ENCODE measurements around the gene B4GALT7.
A peak's percentile ranks its signal among the peaks of the same experiment; 100 is the strongest.

Gene B4GALT7

DNA sequence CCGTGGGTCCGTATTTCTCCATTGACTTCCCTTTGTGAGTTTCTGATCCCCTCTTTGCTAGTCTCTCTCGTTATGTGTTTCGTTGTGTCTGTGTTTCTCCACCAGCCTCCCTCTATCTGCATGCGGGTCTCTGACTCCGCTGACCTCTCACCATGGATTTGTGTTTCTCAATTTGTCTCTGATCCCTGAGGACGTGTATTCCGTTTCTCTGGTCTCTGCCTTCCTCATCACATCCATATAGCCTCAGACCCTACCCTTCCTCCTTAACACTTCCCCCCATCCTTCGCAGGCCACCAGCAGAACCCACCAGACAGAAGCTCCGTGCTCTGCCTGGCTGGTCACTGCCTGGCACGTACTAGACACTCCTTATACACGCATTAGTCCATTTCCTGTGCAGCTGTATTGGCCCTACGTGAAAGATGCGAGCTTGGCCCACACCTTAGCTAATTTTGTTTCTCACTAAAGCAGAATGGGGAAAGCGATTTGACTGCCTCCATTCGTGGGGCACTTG lies 631 bp downstream of the B4GALT7 start:
- Mint-ChIP-seq H3K4me3 (peak overlapping the region; percentile 92), H3K27me3 (no peaks in the 10 kb centered on the region), H3K9me3 (no peaks in the 10 kb centered on the region), H3K27ac (peak overlapping the region; percentile 84), H3K4me1 (ENCODE audit: low read depth) (peaks cover 40% of the 10 kb centered on the region), H3K36me3 (ENCODE audit: low read depth) (peaks cover 46% of the 10 kb centered on the region)
- intact Hi-C loops (cut with micrococcal nuclease), result no loop called here

DNA sequence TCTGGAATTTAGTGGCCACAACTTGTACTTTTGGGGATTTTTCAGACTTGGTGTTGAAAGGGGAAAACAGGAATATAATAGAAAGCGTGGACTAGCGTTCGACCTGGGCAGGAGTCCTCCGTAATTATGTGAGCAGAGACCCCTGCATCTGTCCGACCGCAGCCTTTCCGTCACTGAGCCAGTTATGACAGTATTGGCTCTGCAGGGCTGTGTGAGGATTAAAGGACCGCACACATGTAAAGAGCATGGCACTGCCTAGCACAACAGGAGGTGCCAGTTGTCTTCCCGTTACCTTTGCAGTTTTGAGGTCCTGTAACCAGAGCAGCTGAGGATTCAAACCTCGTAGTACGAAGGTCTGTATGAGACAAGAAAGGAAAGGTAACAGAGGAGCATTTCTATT lies 1.2 kb downstream of the B4GALT7 start:
- peaks cover 36% of the 10 kb centered on the region for H3K4me1 Mint-ChIP-seq (ENCODE audit: low read depth)
- intact Hi-C loops (cut with micrococcal nuclease), result no loop called here
- no peaks in the 10 kb centered on the region for H3K27me3 Mint-ChIP-seq
- H3K36me3 Mint-ChIP-seq (ENCODE audit: low read depth), result peaks cover 46% of the 10 kb centered on the region
- no peaks in the 10 kb centered on the region for H3K9me3 Mint-ChIP-seq
- H3K4me3 Mint-ChIP-seq, result no peak overlapping the region
- peak overlapping the region; percentile 84 for H3K27ac Mint-ChIP-seq

DNA sequence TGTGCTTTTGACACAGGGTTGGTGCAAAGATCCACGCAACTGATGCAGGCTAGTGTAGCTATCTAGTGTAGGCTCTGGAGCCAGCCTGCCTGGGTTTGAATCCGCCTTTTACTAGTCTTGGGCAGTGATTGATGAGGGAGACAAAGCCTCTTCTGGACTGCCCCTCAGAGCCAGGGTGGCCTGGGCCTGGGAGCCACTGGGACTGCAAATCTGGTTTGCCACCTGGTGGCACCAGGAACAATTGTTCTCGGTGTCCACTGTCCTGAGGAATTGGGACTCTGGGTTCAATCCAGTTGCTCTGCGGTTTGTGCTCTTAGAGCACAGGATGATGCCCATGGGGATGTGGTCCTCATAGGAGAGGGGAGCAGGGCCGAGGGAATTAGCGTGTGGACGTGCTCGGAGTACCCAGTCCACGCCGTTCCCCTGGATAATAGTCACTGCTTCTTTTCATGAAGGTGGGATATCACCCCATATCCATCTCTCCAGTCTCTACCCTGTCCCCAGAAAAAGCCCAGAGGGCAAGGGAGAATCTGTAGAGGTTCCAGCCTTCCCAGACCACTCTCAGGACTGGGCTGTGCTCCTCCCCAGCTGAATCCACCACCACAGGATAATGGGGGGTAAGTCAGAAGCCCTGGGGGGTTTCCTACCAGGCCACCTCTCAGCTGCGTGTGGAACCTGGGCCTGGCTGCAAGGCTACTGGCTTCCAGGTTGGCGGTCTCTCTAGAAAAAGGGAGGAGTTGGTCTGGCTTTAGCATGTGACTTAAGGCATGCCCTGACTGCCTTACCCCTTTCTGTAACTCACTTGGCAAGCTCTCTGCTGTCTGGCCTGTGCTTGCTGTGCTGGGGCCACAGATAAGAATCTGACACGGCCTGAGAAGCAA lies 1.9 kb downstream of the B4GALT7 start:
- peaks cover 34% of the 10 kb centered on the region for H3K4me1 Mint-ChIP-seq (ENCODE audit: low read depth)
- H3K4me3 Mint-ChIP-seq, result no peak overlapping the region
- intact Hi-C loops (cut with micrococcal nuclease), result no loop called here
- peaks cover 46% of the 10 kb centered on the region for H3K36me3 Mint-ChIP-seq (ENCODE audit: low read depth)
- no peaks in the 10 kb centered on the region for H3K9me3 Mint-ChIP-seq
- no peaks in the 10 kb centered on the region for H3K27me3 Mint-ChIP-seq
- H3K27ac Mint-ChIP-seq, result no peak overlapping the region

DNA sequence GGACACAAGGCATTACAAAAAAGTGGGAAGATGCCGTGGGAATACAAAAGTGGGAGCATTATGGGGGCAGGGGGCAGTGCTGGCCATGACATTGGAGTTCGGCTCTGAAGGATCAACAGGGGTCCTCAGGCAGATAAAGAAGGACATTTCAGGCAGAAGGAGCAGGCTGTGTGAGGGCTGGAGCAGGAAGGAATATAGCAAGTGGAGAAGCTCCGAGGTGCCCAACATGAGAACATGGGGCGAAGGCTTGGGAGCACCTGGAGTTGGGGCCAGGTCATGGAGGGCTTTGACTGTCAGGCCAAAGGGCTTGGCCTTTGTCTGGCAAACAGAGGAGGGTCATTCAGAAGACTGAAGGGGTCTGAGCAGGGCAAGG lies 2.5 kb downstream of the B4GALT7 start:
- intact Hi-C loops (cut with micrococcal nuclease), result no loop called here
- Mint-ChIP-seq H3K36me3 (ENCODE audit: low read depth) (peaks cover 45% of the 10 kb centered on the region), H3K27ac (no peak overlapping the region), H3K27me3 (no peaks in the 10 kb centered on the region), H3K4me1 (ENCODE audit: low read depth) (peaks cover 38% of the 10 kb centered on the region), H3K9me3 (no peaks in the 10 kb centered on the region), H3K4me3 (no peak overlapping the region)

DNA sequence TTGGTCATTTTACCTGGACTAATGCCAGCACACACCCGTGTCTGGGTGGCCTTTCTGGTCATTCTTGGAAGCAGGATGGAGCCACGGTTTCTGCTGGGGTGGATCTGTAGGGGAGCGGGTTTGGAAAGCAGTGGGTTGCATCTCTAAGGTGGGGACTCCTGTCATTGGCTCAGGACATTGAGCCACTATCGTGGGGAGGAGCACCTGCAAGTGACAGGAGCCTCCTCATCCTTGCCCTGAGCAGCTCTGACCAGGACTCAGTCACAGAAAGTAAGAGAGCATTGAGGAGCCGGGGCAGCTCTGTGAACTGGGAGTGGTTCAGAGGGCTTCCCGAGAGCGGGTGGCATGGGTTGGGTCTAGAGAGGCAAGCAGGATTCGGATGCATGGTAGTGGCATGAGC lies 3.7 kb downstream of the B4GALT7 start:
- H3K9me3 Mint-ChIP-seq, result no peaks in the 10 kb centered on the region
- H3K27ac Mint-ChIP-seq, result no peak overlapping the region
- no peaks in the 10 kb centered on the region for H3K27me3 Mint-ChIP-seq
- peaks cover 53% of the 10 kb centered on the region for H3K36me3 Mint-ChIP-seq (ENCODE audit: low read depth)
- H3K4me3 Mint-ChIP-seq, result no peak overlapping the region
- H3K4me1 Mint-ChIP-seq (ENCODE audit: low read depth), result peaks cover 34% of the 10 kb centered on the region
- intact Hi-C loops (cut with micrococcal nuclease), result no loop called here

DNA sequence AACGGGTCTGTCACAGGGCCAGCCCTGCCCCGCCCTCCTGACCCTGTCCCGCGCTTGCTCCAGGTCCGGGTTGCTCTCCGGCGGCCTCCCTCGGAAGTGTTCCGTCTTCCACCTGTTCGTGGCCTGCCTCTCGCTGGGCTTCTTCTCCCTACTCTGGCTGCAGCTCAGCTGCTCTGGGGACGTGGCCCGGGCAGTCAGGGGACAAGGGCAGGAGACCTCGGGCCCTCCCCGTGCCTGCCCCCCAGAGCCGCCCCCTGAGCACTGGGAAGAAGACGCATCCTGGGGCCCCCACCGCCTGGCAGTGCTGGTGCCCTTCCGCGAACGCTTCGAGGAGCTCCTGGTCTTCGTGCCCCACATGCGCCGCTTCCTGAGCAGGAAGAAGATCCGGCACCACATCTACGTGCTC lies 4.2 kb downstream of the B4GALT7 start:
- Mint-ChIP-seq H3K9me3 (no peaks in the 10 kb centered on the region), H3K36me3 (ENCODE audit: low read depth) (peaks cover 58% of the 10 kb centered on the region), H3K27me3 (no peaks in the 10 kb centered on the region), H3K4me1 (ENCODE audit: low read depth) (peaks cover 32% of the 10 kb centered on the region), H3K4me3 (no peak overlapping the region), H3K27ac (no peak overlapping the region)
- intact Hi-C loops (cut with micrococcal nuclease), result no loop called here

DNA sequence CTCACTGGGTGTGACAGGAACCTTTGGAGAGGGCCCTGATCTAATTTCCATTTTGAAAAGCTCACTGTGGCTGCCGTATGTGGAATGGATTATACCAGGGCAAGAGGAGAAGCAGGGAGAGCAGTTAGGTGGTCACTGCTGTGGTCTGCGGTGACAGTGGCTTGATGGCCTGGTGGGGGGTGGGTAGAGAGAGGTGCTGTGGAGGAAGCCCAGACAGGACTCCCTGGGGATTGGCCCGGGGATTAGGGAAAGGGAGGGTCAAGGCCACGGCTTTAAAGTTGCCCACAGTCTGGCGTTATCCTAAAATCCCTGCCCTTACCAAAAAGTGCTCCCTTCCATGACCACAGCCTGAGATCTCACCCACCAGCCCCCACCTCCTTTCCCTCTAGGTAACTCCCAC lies 4.7 kb downstream of the B4GALT7 start:
- H3K4me1 Mint-ChIP-seq (ENCODE audit: low read depth), result peaks cover 30% of the 10 kb centered on the region
- H3K4me3 Mint-ChIP-seq, result no peak overlapping the region
- H3K27ac Mint-ChIP-seq, result no peak overlapping the region
- peaks cover 58% of the 10 kb centered on the region for H3K36me3 Mint-ChIP-seq (ENCODE audit: low read depth)
- H3K27me3 Mint-ChIP-seq, result no peaks in the 10 kb centered on the region
- H3K9me3 Mint-ChIP-seq, result no peaks in the 10 kb centered on the region
- intact Hi-C loops (cut with micrococcal nuclease), result loop anchor here (5.0 kb wide), 1 partner anchor 458 kb away; no protein-coding TSS in a partner anchor

DNA sequence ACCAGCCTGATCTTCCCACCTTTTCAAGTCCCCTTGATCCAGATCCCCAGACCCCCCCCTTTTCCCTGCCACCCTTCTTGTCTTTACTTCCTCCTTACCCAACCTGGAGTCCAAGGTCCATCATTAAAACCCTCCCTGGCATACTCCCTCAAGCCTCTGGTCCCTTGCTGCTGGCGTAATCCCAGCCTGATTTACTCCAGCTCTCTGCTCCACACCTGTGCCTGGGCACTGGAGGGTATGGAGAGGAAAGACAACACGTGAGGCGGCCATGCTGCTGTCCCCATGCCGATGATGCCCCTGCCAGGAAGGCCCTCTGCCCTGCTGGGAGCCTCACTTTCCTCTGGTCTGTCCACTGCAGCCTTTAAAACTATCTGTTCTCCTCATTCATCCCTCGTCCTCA lies 5.1 kb downstream of the B4GALT7 start:
- H3K4me1 Mint-ChIP-seq (ENCODE audit: low read depth), result peaks cover 30% of the 10 kb centered on the region
- no peak overlapping the region for H3K27ac Mint-ChIP-seq
- H3K36me3 Mint-ChIP-seq (ENCODE audit: low read depth), result peaks cover 60% of the 10 kb centered on the region
- H3K4me3 Mint-ChIP-seq, result no peak overlapping the region
- no peaks in the 10 kb centered on the region for H3K9me3 Mint-ChIP-seq
- intact Hi-C loops (cut with micrococcal nuclease), result loop anchor here (5.0 kb wide), 1 partner anchor 457 kb away; no protein-coding TSS in a partner anchor
- H3K27me3 Mint-ChIP-seq, result no peaks in the 10 kb centered on the region

DNA sequence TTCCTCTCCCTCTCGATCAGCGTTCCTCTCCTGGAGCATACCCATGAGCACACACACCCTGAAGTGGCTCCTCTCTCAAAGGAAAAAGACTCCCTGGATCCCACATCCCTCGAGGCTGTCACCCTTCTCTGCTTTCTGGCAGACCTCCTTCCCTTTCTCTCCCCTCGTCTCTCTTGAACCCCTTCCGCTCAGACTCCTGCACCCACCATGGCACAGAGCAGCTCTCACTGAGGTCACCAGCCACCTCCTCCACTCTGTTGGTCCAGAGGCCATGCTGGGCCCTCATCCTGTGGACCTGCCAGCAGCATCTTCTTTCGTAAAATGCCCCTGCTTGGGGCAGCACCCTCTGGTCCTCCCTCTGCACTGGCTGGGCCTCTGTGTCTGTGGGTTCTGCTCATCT lies 5.7 kb downstream of the B4GALT7 start:
- H3K27ac Mint-ChIP-seq, result no peak overlapping the region
- no peak overlapping the region for H3K4me3 Mint-ChIP-seq
- H3K27me3 Mint-ChIP-seq, result no peaks in the 10 kb centered on the region
- intact Hi-C loops (cut with micrococcal nuclease), result loop anchor here (5.0 kb wide), 1 partner anchor 457 kb away; no protein-coding TSS in a partner anchor
- H3K9me3 Mint-ChIP-seq, result no peaks in the 10 kb centered on the region
- peaks cover 60% of the 10 kb centered on the region for H3K36me3 Mint-ChIP-seq (ENCODE audit: low read depth)
- H3K4me1 Mint-ChIP-seq (ENCODE audit: low read depth), result peaks cover 25% of the 10 kb centered on the region

DNA sequence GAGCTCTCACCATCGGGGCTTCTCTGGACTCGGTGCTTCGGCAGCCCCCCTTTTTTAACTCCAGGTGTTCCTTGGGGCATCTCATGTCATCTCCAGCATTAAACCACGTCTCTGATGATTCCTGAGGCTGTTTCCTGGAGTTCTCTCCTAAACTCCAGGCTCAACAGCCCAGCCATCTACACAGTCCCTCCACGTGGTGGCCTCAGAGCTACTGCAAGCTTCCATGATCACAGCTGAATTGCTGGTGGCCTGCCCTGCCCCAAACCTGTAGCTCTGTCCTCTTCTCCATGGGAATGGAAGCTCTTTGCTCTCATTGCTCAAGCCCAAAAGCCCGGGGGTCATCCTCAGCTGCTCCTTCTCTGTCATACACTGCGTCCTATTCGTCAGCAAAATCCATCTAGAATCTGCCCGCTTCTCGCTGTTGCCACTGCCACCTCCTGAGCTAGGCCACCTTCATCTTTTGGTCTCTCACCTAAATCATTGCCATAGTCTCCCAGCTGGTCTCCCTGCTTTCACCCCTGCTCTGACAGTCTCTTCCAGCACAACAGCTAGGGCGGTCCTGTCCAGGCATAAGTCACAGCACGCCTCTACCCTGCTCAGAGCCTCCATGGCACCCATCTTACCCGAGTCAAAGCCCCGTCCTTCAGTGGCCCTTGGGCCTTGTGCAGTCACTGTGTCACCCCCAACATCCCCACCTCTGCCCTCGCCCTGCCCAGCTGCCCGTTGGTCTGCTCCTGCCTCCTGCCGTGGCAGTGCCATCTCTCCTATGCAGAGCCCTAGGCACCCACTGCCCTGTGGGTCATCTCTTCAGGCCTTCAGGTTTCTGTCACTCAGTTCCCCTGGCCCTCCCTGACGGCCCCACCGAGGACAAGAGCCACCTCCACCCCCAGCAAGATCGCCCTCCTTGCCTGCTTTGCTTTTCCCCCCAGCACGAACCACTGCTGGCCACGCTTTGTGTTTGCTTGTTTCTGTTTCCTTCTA lies 6.4 kb downstream of the B4GALT7 start:
- intact Hi-C loops (cut with micrococcal nuclease), result loop anchor here (5.0 kb wide), 1 partner anchor 456 kb away; no protein-coding TSS in a partner anchor
- Mint-ChIP-seq H3K4me3 (no peak overlapping the region), H3K27ac (no peak overlapping the region)

DNA sequence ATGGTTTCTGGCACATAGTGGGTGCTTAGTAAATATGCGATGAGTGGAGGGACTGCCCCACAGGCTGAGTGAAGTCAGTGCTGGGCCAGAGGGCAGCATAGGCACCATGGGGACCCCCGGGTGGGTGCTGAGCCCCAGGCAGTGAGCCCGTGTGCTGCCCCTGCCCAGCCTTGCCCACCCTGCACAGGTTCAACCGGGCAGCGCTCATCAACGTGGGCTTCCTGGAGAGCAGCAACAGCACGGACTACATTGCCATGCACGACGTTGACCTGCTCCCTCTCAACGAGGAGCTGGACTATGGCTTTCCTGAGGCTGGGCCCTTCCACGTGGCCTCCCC lies 7.2 kb downstream of the B4GALT7 start:
- Mint-ChIP-seq H3K36me3 (ENCODE audit: low read depth) (peaks cover 69% of the 10 kb centered on the region), H3K9me3 (no peaks in the 10 kb centered on the region), H3K4me1 (ENCODE audit: low read depth) (peaks cover 20% of the 10 kb centered on the region), H3K27ac (no peak overlapping the region), H3K27me3 (no peaks in the 10 kb centered on the region), H3K4me3 (no peak overlapping the region)
- intact Hi-C loops (cut with micrococcal nuclease), result loop anchor here (5.0 kb wide), 1 partner anchor 455 kb away; no protein-coding TSS in a partner anchor

More for the DNA sequence above, 6.4 kb downstream of the B4GALT7 start:
- H3K9me3 Mint-ChIP-seq, result no peaks in the 10 kb centered on the region
- H3K4me1 Mint-ChIP-seq (ENCODE audit: low read depth), result peaks cover 20% of the 10 kb centered on the region
- H3K27me3 Mint-ChIP-seq, result no peaks in the 10 kb centered on the region
- H3K36me3 Mint-ChIP-seq (ENCODE audit: low read depth), result peaks cover 62% of the 10 kb centered on the region

DNA sequence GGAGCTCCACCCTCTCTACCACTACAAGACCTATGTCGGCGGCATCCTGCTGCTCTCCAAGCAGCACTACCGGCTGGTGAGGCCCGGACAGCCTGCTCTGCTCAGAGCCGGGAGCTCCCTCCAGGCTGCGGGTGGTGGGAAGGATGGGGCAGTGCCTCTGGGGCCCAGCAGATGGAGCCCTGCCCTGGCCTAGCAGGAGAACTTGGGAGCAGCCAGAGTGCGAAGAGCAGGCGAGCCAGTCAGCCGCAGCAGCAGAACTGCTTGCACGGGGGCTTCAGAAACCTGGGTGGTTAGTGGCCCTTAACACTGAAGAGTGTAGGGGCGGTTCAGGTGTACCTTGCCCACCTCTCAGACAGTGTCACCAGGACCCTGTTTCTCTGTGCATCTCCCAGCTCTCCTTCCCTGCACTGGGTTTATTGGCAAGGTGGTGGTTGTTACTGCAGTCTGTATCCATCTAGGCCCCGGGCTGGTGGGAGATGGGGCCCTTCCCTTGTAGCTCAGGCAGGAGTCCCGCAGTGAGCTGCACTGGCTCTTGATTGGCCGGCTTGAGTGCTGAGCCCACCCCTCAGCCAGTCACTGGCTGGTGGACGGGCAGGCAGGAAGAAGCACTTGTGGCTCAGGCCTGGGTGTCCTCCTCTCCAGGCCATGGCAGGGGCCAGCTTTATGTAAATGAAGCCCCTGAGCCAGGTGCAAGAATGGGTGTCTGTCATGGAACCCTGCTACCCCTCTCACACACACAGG lies 7.7 kb downstream of the B4GALT7 start:
- H3K4me3 Mint-ChIP-seq, result no peak overlapping the region
- peaks cover 74% of the 10 kb centered on the region for H3K36me3 Mint-ChIP-seq (ENCODE audit: low read depth)
- intact Hi-C loops (cut with micrococcal nuclease), result loop anchor here (5.0 kb wide), 1 partner anchor 455 kb away; no protein-coding TSS in a partner anchor
- H3K27me3 Mint-ChIP-seq, result no peaks in the 10 kb centered on the region
- peaks cover 14% of the 10 kb centered on the region for H3K4me1 Mint-ChIP-seq (ENCODE audit: low read depth)
- H3K27ac Mint-ChIP-seq, result no peak overlapping the region
- no peaks in the 10 kb centered on the region for H3K9me3 Mint-ChIP-seq
